HCT116 (cell line): ENCODE measurements around the gene APOBEC3G. TPM values are rescaled to one million over a fixed set of nuclear protein-coding genes. Genes with fewer than 3 reads are reported as not detected.
A peak's percentile ranks its signal among the peaks of the same experiment; 100 is the strongest.

Source experiments
- ATAC-seq: fragments of 200-7000 bp; cut with Tn5 transposase; 2 replicates; pipeline ENCODE4 v1.9.1; 2020; ENCODE audit warnings: mild to moderate bottlenecking, moderate library complexity
- BruUV-seq: library from RNA; stranded (reverse); fragments of 400-500 nt; replicated peaks from 2 replicates; lab custom pipeline; 2021; lab: Mats Ljungman, UMichigan
- CTCF ChIA-PET: fragments of 300-600 bp; sonication (Branson Sonifier 250); formaldehyde crosslinking; loops from one replicate; lab custom pipeline; 2021; ENCODE audit warnings: antibody characterized with exemption; lab: Charles Lee
- POLR2A ChIA-PET: fragments of 300-600, 350-600 bp; sonication (Branson Sonifier 250); formaldehyde crosslinking; loops from one replicate; lab custom pipeline; 2021; ENCODE audit warnings: antibody characterized with exemption; lab: Charles Lee
- RAD21 ChIA-PET, 2 experiments: fragments of 300-600 bp; sonication (Branson Sonifier 250); formaldehyde crosslinking; loops; one replicate each; lab custom pipeline; 2023; ENCODE audit warnings: low total read pairs in 2 of 2; ENCODE audit not compliant: uncharacterized antibody in 2 of 2, unreplicated experiment in 2 of 2, low non-redundant PET in 1 of 2; lab: Charles Lee
- DNase-seq: peaks from one replicate; pipeline ENCODE4 v3.0.0-alpha.2; 2010; ENCODE audit warnings: low read depth, low spot score
- H2AFZ ChIP-seq: fragments of 200-600 bp; shearing (Covaris generic), sonication (generic); 2 replicates; pipeline ENCODE4 v1.6.1; 2017; ENCODE audit warnings: low read depth, mixed run types, mixed read lengths, antibody characterized with exemption, low read length; ENCODE audit not compliant: poor library complexity, severe bottlenecking
- H3K27ac ChIP-seq: 2 replicates; pipeline ENCODE4 v1.5.1; 2012; ENCODE audit warnings: low read depth, low read length
- H3K27me3 ChIP-seq: fragments of 200-600 bp; sonication (generic); 2 replicates; pipeline ENCODE4 v1.6.1; 2016; ENCODE audit warnings: mixed run types, low read length, mixed read lengths; ENCODE audit not compliant: insufficient read depth
- H3K36me3 ChIP-seq, 2 experiments: fragments of 200-500 bp in 1 of 2; fragments of 200-600 bp in 1 of 2; sonication (Bioruptor generic) in 1 of 2; sonication (generic) in 1 of 2; 2 replicates each; pipeline versions ENCODE4 v1.5.1 to v1.6.1; 2014 to 2016; ENCODE audit warnings: low read length in 2 of 2, inconsistent platforms in 1 of 2, mixed read lengths in 1 of 2, mixed run types in 1 of 2; ENCODE audit not compliant: insufficient read depth in 2 of 2, control insufficient read depth in 1 of 2
- H3K4me1 ChIP-seq, 2 experiments: fragments of 200-600 bp in 1 of 2; sonication (generic) in 1 of 2; 2 replicates each; pipeline versions ENCODE4 v1.5.1 to v1.6.1; 2012 to 2017; ENCODE audit warnings: low read length in 2 of 2, inconsistent platforms in 1 of 2, mild to moderate bottlenecking in 1 of 2, mixed read lengths in 1 of 2, mixed run types in 1 of 2, moderate library complexity in 1 of 2; ENCODE audit not compliant: insufficient read depth in 2 of 2, control insufficient read depth in 1 of 2
- H3K4me2 ChIP-seq: fragments of 200-600 bp; sonication (generic); 2 replicates; pipeline ENCODE4 v1.6.1; 2017; ENCODE audit warnings: mixed run types, low read length, mixed read lengths
- H3K4me3 ChIP-seq, 2 experiments: fragments of 200-600 bp in 1 of 2; sonication (generic) in 1 of 2; replicated peaks in 1 of 2; 2 replicates each; pipeline ENCODE4 v1.5.1; 2011 to 2016; ENCODE audit warnings: low read length in 2 of 2, control low read depth in 1 of 2, low read depth in 1 of 2, mild to moderate bottlenecking in 1 of 2, mixed read lengths in 1 of 2, mixed run types in 1 of 2
- H3K79me2 ChIP-seq: fragments of 200-600 bp; sonication (generic); 2 replicates; pipeline ENCODE4 v1.6.1; 2017; ENCODE audit warnings: mild to moderate bottlenecking, mixed run types, low read length, moderate library complexity, mixed read lengths; ENCODE audit not compliant: insufficient read depth
- H3K9ac ChIP-seq: fragments of 200-600 bp; sonication (generic); 2 replicates; pipeline ENCODE4 v1.6.1; 2016; ENCODE audit warnings: low read length, mixed read lengths
- H3K9me2 ChIP-seq: fragments of 200-600 bp; sonication (generic), shearing (Covaris generic); 2 replicates; pipeline ENCODE4 v1.6.1; 2017; ENCODE audit warnings: mixed run types, mild to moderate bottlenecking, moderate library complexity; ENCODE audit not compliant: insufficient read depth
- H3K9me3 ChIP-seq, 2 experiments: fragments of 200-500 bp in 1 of 2; fragments of 200-600 bp in 1 of 2; sonication (Bioruptor generic) in 1 of 2; sonication (generic) in 1 of 2; 2 replicates each; pipeline ENCODE4 v1.6.1; 2014 to 2017; ENCODE audit warnings: low read length in 2 of 2, mixed read lengths in 2 of 2, inconsistent platforms in 1 of 2, low read depth in 1 of 2, mild to moderate bottlenecking in 1 of 2, mixed run types in 1 of 2, moderate library complexity in 1 of 2; ENCODE audit not compliant: control insufficient read depth in 1 of 2, insufficient read depth in 1 of 2
- H4K20me1 ChIP-seq: fragments of 200-600 bp; sonication (generic), shearing (Covaris generic); 2 replicates; pipeline ENCODE4 v1.6.1; 2017; ENCODE audit warnings: mixed run types, mild to moderate bottlenecking, moderate library complexity; ENCODE audit not compliant: insufficient read depth
- ATF3 ChIP-seq: IDR thresholded peaks from 2 replicates; pipeline ENCODE4 v1.6.1; 2012
- CTCF ChIP-seq, 3 experiments: fragments of 200-600 bp in 1 of 3; sonication (generic) in 1 of 3; IDR thresholded peaks in 2 of 3; conservative IDR thresholded peaks in 1 of 3; 2 replicates each; pipeline ENCODE4 v1.5.1; 2012 to 2017; ENCODE audit warnings: low read depth in 2 of 3, low read length in 2 of 3, antibody characterized with exemption in 1 of 3, borderline replicate concordance in 1 of 3, control low read depth in 1 of 3, mild to moderate bottlenecking in 1 of 3, mixed read lengths in 1 of 3, mixed run types in 1 of 3, moderate library complexity in 1 of 3; ENCODE audit not compliant: insufficient read depth in 1 of 3
- EGR1 ChIP-seq: IDR thresholded peaks from 2 replicates; pipeline ENCODE4 v1.6.1; 2012; ENCODE audit warnings: low read depth
- POLR2AphosphoS5 ChIP-seq: IDR thresholded peaks from 2 replicates; pipeline ENCODE4 v1.6.1; 2011; ENCODE audit warnings: mild to moderate bottlenecking, low read depth, low read length, moderate library complexity
- REST ChIP-seq: IDR thresholded peaks from 2 replicates; pipeline ENCODE4 v1.6.1; 2012; ENCODE audit warnings: low read depth
- SP1 ChIP-seq: IDR thresholded peaks from 2 replicates; pipeline ENCODE4 v1.6.1; 2012; ENCODE audit warnings: low read depth
- SRF ChIP-seq: IDR thresholded peaks from 2 replicates; pipeline ENCODE4 v1.6.1; 2012; ENCODE audit warnings: low read depth
- YY1 ChIP-seq: IDR thresholded peaks from 2 replicates; pipeline ENCODE4 v1.6.1; 2011; ENCODE audit warnings: low read length, low read depth, moderate library complexity, mild to moderate bottlenecking; ENCODE audit not compliant: insufficient replicate concordance; ENCODE audit errors: extremely low read depth
- intact Hi-C: fragments of 100-400 bp; cut with micrococcal nuclease; formaldehyde crosslinking; loops from 2 replicates; pipeline ENCODE4 v1.10.0; 2022
- total RNA-seq: library from RNA; stranded (reverse); gene quantifications from one replicate; pipeline ENCODE4 v1.2.1, GENCODE V29; 2021; ENCODE audit not compliant: unreplicated experiment

APOBEC3G gene
- total RNA-seq, 1 experiment from 2014 or later: 0.71 TPM

GRCh38 chr22:39097098-39098020 lies 20.3 kb downstream of the APOBEC3G start, which contains the start of gene APOBEC3H:
APOBEC3H (plus strand) TSS chr22:39097244; CDS start chr22:39100279, 3,035 bp downstream.
- DNase-seq: peak; percentile 16
- POLR2A ChIA-PET: no interaction called here
- TF ChIP-seq POLR2AphosphoS5 (peak; percentile 45; the same call in 1 of the 2 replicates), SP1 (no peak), EGR1 (peak; percentile 61)

GRCh38 chr22:39098026-39098425 lies 21.0 kb downstream of the APOBEC3G start:
- Histone ChIP-seq H3K4me3 (no peak overlapping the region), H3K4me1 (peaks cover 21 to 24% of the 10 kb centered on the region in 2 experiments), H3K9me3 (no peaks in the 10 kb centered on the region), H3K9ac (no peak overlapping the region), H3K79me2 (no peaks in the 10 kb centered on the region), H3K36me3 (no peaks in the 10 kb centered on the region), H2AFZ (peak overlapping the region; percentile 20), H3K4me2 (peak overlapping the region; percentile 61), H4K20me1 (no peaks in the 10 kb centered on the region), H3K27me3 (no peaks in the 10 kb centered on the region), H3K27ac (peak overlapping the region; percentile 76), H3K9me2 (no peaks in the 10 kb centered on the region)
- DNase-seq (no peak), ATAC-seq (peak; percentile 76)
- ChIA-PET POLR2A (no interaction called here), RAD21 (interaction anchor here in 1 of 2 experiments (1.1 kb wide), 1 partner anchor 24 kb away, joined by 3 read pairs; no protein-coding TSS in a partner anchor), CTCF (interaction anchor here (1.3 to 1.5 kb wide), 2 partner anchors 24 to 228 kb away, joined by 4 to 5 read pairs; no protein-coding TSS in a partner anchor)
- intact Hi-C loops: no loop called here
- BruUV-seq: no TSS peak
- TF ChIP-seq REST: no peak
- TF ChIP-seq ATF3: no peak
- peak; percentile 33 for TF ChIP-seq YY1
- TF ChIP-seq CTCF (IDR thresholded peaks at IDR 0.05 in 2 of 3, conservative IDR thresholded peaks at IDR 0.05 in 1 of 3; ENCODE audit: borderline replicate concordance in 1 of 3, insufficient read depth in 1 of 3, low read depth in 2 of 3, low read length in 2 of 3): no peak
- TF ChIP-seq SRF: no peak

More at GRCh38 chr22:39097098-39098020, 20.3 kb downstream of the APOBEC3G start, which contains the start of gene APOBEC3H:
- peak; percentile 72 for ATAC-seq
- Histone ChIP-seq H3K4me3 (0 out of 4 replicates have a peak within 1 kb of the TSS, but pooled peaks of 1 of the 2 experiments have one; percentile 2), H3K79me2 (no peaks in the 10 kb centered on the region), H3K36me3 (no peaks in the 10 kb centered on the region), H3K4me2 (peak within 1 kb of the TSS; percentile 61), H3K9ac (peak within 1 kb of the TSS; percentile 27; the same call in 1 of the 2 replicates), H3K27ac (peak within 1 kb of the TSS; percentile 76), H3K9me2 (no peaks in the 10 kb centered on the region), H3K9me3 (no peaks in the 10 kb centered on the region), H3K4me1 (peaks cover 21 to 24% of the 10 kb centered on the region in 2 experiments), H3K27me3 (no peaks in the 10 kb centered on the region), H2AFZ (peak within 1 kb of the TSS; percentile 56), H4K20me1 (no peaks in the 10 kb centered on the region)
- ChIA-PET RAD21 (interaction anchor here in 1 of 2 experiments (1.1 kb wide), 1 partner anchor 24 kb away, joined by 3 read pairs; no protein-coding TSS in a partner anchor), CTCF (interaction anchor here (1.5 kb wide), 1 partner anchor 24 kb away, joined by 4 read pairs; no protein-coding TSS in a partner anchor)
- intact Hi-C loops: no loop called here
- BruUV-seq: no TSS peak
